Activated T-cell treated with anti-CD3 and anti-CD28 coated beads for 24 hours (primary cell): ENCODE results near the gene ZSWIM4.
"Not testable (repeated sequence)": the region's sequence is repeated elsewhere in the genome, so short reads cannot be mapped to it uniquely, and the experiment has no call there.

ENCODE experiments used
- DNase-seq: peaks from one replicate; pipeline ENCODE4 v3.0.0-alpha.2; 2020; ENCODE audit warnings: low read depth

Gene ZSWIM4

DNA sequence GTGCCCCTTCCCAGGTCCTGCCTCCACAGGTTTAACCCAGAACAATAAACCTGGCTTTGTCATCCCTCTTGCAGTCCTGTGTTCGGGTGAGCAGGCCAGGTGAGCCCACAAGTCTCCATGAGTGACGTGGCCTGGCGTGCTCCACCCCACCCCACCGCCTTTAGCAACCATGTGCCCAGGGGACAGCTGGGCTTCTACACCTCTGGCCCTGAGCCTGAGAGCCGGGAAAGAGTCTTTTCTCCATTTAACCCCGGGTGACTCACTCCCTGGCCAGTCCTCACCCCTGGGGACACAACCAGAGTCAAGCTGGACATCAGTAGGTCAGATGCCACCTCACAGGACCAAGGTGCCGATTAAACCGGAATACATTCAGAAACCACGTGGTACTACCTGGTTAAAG lies 16.8 kb upstream of the ZSWIM4 start:
- no peak for DNase-seq

DNA sequence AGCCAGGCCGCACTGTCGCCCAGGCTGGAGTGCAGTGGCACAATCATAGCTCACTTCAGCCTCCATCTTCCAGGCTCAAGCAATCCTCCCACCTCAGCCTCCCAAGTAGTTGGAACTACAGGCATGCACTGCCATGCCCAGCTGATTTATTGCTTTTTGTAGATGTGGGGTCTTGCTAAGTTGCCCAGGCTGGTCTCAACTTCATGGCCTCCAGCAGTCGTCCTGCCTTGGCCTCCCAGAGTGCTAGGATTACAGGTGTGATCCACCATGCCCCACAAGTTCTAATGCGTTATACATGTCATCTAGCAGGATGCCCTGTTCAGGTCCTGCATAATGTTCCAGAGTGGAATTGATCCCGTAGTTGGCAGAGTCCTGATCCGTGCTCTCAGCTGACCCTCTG lies 16.4 kb upstream of the ZSWIM4 start:
- DNase-seq: no peak

DNA sequence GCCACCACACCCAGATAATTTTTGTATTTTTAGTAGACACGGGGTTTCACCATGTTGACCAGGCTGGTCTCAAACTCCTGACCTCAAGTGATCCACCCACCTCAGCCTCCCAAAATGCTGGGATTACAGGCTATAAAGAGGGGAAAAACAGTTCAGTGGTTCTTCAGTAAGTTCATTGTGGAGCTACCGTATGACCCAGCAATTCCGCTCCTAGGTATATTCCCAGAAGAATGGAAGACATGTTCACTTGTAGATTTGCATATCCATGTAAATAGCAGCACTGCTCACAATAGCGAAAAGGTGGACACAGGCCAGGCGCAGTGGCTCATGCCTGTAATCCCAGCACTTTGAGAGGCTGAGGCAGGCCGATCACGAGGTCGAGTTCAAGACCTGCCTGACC lies 15.4 kb upstream of the ZSWIM4 start:
- DNase-seq: not testable (repeated sequence)

- no peak for DNase-seq
These were observed 13.7 kb upstream of the ZSWIM4 start for GRCh38 chr19:13781547-13781946.

DNA sequence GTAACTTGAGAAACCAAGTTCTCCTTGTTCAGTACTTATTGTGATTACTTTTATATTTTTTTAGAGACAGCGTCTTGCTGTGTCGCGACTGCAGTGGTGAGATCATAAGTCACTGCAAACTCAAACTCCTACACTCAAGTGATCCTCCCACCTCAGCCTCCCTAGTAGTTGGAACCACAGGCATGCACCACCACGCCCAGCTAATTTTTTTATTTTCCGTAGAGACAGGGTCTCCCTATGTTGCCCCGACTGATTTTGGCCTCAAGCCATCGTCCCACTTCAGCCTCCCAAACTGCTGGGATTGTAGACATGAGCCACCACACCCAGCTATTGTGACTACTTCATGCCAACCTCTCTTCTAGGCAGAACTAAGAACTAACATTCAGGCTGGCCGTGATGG lies 12.7 kb upstream of the ZSWIM4 start:
- no peak for DNase-seq

DNA sequence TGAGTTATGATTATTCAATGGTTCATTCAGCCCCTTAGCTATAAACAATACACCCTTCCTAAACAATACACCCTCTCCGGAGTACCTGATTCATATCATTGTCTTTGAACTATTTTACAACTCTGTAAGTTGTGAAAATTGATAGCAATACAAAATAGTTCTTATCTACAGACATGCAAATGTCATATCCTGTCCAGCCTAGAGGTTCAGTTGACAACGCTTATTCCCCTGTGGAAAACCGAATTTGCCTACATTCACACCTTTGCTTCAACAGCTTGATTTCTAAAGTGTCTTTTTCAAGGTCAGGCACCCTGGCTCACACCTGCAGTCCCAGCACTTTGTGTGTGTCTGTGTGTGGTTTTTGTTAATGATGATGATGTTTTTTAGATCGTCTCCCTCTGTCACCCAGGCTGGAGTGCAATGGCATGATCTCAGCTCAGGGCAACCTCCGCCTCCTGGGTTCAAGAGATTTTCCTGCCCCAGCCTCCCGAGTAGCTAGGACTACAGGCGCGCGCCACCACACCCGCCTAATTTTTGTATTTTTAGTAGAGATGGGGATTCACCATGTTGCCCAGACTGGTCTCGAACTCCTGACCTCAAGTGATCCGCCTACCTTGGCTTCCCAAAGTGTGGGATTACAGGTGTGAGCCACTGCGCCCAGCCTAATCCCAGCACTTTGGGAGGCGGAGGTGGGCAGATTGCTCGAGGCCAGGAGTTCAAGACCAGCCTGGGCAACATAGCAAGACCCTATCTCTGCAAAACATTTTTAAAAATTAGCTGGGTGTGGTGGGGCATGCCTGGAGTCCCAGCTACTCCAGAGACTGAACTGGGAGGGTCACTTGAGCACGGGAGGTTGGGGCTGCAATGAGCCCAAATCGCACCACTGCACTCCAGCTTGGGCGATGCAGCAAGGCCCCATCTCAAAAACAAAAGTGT lies 11.4 kb upstream of the ZSWIM4 start:
- no peak for DNase-seq

GRCh38 chr19:13784731-13785452 lies 10.4 kb upstream of the ZSWIM4 start:
- DNase-seq: peak; percentile 55

GRCh38 chr19:13788991-13789390 lies 6.3 kb upstream of the ZSWIM4 start:
- no peak for DNase-seq

- DNase-seq: no peak
These were observed 4.9 kb upstream of the ZSWIM4 start for GRCh38 chr19:13790354-13790753.

GRCh38 chr19:13793317-13793716 lies 1.9 kb upstream of the ZSWIM4 start:
- not testable (repeated sequence) for DNase-seq

GRCh38 chr19:13794398-13794756 lies 866 bp upstream of the ZSWIM4 start:
- DNase-seq: no peak

DNA sequence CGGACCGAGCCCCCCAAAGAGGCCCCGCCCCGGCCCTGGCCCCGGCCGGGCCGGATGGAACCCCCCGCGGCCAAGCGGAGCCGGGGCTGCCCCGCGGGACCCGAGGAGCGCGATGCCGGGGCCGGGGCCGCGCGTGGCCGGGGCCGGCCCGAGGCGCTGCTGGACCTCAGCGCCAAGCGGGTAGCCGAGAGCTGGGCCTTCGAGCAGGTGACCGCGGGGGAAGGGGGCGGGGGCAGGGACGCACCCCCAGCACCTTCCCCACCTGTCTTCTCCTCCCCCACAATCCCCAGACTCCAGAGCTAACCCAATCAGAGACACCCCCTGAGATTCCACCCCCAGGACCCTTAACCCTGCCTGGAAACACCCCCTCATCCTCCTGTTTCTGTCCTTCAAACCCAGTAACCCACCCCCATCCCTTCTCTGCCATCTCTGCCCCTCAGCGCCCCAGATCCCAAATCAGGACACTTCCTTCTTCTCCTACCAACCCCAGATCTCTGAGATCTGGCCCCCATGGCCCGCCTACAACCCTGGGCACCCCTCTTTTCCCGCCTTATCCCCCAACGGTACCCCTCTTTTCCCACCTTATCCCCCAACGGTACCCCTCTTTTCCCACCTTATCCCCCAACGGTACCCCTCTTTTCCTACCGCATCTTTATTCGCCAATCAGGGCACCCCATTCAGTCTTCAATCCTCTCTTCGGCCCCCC lies 505 bp downstream of the ZSWIM4 start:
- no peak for DNase-seq

DNA sequence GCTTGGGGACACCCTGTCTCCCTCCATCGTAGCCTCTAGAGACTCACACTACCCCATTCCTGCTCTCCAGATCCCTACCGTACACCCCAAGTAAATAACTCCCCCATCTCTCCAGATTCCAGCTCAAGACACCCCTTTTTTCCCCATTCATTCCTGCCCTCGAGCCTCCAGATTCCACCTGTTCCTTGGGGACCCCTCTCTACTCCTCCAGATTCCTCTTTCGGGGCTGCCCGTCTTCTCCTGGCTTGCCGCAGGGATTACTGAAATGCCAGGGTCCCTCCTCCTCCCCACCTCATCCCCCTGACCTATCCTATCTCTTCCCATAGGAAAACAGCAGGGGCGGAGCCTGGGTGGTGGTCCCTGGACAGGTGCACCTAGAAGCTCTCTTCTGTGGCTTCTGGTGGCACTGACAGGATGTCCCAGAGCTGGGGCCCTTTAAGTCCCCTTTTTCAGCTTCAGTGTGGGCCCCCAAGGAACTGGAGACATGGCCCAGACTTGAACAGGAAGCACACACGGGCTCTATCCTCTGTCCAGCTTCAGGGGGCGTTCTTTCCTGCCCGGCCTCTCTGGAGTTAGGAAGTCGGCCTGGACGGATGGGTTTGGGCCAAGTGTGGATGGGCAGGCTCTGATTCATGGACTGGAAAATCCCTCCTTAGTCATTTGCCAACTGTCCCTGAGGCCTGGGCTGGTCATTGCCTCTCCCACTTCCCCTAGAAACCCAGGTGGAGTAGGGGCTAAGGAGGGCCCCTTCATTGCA lies 1.2 kb downstream of the ZSWIM4 start:
- no peak for DNase-seq

DNA sequence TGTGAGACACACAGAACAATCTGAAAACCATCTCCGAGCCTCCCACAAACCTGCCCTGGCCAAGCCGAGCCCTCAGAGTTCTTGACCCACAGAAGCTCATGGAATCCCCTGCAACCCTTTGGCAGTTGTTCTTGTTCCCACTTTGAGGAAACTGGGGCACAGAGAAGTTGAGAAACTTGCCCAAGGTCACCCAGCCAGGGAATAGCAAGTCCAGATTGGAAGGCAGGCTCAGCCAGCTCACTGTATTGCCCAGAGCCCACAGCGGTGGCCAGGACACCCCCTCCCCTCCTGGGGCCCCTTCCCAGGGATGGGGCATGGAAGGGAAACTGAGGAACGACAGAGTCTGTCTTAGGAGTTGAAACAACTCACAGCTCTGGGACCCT lies 1.8 kb downstream of the ZSWIM4 start:
- no peak for DNase-seq

GRCh38 chr19:13797870-13798269 lies 2.6 kb downstream of the ZSWIM4 start:
- DNase-seq: no peak

- DNase-seq: no peak
These were observed 4.4 kb downstream of the ZSWIM4 start for GRCh38 chr19:13799669-13800068.

GRCh38 chr19:13803038-13803437 lies 7.8 kb downstream of the ZSWIM4 start:
- DNase-seq: no peak

DNA sequence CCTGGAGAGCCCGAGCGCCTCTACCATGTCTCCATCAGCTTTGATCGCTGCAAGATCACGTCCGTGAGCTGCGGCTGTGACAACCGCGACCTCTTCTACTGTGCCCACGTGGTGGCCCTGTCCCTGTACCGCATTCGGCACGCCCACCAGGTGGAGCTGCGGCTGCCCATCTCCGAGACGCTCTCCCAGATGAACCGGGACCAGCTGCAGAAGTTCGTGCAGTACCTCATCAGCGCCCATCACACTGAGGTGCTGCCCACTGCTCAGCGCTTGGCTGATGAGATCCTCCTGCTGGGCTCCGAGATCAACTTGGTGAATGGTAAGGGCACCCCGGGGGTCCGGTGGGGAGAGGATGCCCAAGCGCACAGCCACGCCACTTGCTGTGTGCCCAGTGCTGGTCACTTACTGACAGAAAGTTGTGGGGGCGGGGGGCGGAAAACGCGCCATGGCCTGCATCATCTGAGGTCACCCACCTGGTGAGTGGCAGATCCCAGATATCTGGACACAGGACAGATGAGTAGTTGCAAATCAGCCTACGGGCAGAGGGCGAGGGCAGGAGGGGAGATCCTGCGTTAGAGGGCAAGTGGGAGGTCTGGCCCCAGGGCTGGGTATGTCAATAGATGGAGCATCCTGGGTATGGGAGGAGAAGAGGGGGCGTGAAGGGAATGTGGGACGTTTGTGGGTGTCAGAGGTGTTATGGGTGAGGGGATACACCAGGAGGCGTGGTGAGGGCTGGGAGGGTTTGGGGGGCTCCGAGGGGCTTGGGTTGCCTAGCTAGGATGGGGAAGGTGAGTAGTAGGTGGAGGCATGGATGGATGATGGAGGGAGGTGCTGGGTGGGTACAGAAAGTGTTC lies 9.8 kb downstream of the ZSWIM4 start:
- DNase-seq: no peak

DNA sequence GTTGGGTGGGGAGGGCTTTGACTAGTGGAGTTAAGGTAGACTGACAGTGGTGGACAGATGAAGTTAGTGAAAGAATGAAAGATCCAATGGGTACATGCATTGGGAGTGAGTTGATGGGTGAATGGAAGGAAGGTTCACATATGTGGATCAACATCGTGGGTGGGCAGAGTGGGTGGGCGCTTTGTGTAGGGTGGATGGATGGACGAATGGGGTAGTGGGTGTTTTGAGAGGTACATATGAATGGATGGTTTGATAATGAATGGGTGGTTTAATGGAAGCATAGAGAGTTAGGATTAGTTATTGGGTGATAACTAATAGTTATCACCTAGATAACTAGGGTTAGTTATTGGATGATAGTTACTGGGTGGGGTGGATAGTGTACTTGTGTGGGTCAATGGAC lies 11.5 kb downstream of the ZSWIM4 start:
- no peak for DNase-seq

DNA sequence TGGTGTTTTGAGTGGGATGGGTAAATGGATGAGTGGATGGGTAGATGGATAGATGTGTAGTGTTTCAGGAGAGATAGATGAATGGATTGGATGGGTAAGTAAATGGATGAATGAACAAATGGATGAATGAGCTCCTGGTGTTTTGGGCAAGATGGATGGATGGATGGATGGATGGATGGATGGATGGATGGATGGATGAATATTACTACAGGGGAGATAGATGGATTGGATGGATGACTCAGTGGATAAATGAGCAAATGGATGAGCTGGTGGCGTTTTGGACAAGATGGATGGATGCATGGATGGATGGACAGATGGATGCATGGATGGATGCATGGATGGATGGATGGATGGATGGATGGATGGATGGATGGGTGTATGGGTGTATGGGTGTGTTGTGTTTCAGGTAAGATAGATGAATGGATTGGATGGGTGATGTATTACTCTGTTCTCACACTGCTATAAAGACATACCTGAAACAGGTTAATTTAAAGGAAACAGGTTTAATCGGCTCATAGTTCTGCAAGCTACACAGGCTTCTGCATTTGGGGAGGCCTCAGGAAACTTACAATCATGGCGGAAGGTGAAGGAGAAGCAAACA lies 12.3 kb downstream of the ZSWIM4 start:
- DNase-seq: no peak

GRCh38 chr19:13808856-13809255 lies 13.6 kb downstream of the ZSWIM4 start:
- DNase-seq: no peak
